Common myeloid progenitor, CD34-positive (primary cell): ENCODE results near the gene SEMA5A.

Experiments
- CTCF ChIA-PET: fragments of 350-600 bp; sonication (Branson Sonifier 250); formaldehyde crosslinking; loops from one replicate; lab custom pipeline; 2021; ENCODE audit warnings: antibody characterized with exemption; lab: Charles Lee
- POLR2A ChIA-PET: fragments of 350-600 bp; sonication (Branson Sonifier 250); formaldehyde crosslinking; loops from one replicate; lab custom pipeline; 2021; ENCODE audit warnings: antibody characterized with exemption; lab: Charles Lee
- DNase-seq, 3 donors: peaks; one replicate each; pipeline versions ENCODE4 v3.0.0 to v3.0.0-alpha.2; 2013
- H3K27ac ChIP-seq, 2 experiments: 1 replicate in 1 of 2; 2 replicates in 1 of 2; pipeline ENCODE4 v1.7.0; 2013; ENCODE audit warnings: inconsistent platforms in 2 of 2, low read length in 2 of 2, mild to moderate bottlenecking in 2 of 2, low read depth in 1 of 2, moderate library complexity in 1 of 2; ENCODE audit not compliant: severe bottlenecking in 2 of 2, insufficient read depth in 1 of 2, poor library complexity in 1 of 2
- H3K27me3 ChIP-seq, 5 experiments: replicated peaks in 2 of 5; 1 replicate in 3 of 5; 2 replicates in 2 of 5; pipeline versions ENCODE4 v1.6.1 to v1.7.0; 2013; ENCODE audit warnings: low read length in 4 of 5, mild to moderate bottlenecking in 2 of 5, moderate library complexity in 2 of 5, inconsistent platforms in 1 of 5; ENCODE audit not compliant: insufficient read depth in 5 of 5, control insufficient read depth in 4 of 5
- H3K36me3 ChIP-seq, 4 experiments: 1 replicate in 2 of 4; 2 replicates in 2 of 4; pipeline versions ENCODE4 v1.6.1 to v1.7.0; 2013; ENCODE audit warnings: low read length in 3 of 4, control low read depth in 1 of 4, mild to moderate bottlenecking in 1 of 4; ENCODE audit not compliant: control insufficient read depth in 4 of 4, insufficient read depth in 4 of 4
- H3K4me1 ChIP-seq, 4 experiments: 1 replicate in 3 of 4; 2 replicates in 1 of 4; pipeline versions ENCODE4 v1.6.1 to v1.7.1; 2013; ENCODE audit warnings: low read length in 3 of 4, mild to moderate bottlenecking in 3 of 4, control low read depth in 1 of 4, inconsistent platforms in 1 of 4, moderate library complexity in 1 of 4; ENCODE audit not compliant: control insufficient read depth in 4 of 4, insufficient read depth in 4 of 4; ENCODE audit errors: control extremely low read depth in 1 of 4
- H3K4me3 ChIP-seq, 7 experiments: 1 replicate in 4 of 7; 2 replicates in 3 of 7; pipeline versions ENCODE4 v1.5.1 to v1.7.0; 2013; ENCODE audit warnings: mild to moderate bottlenecking in 7 of 7, low read length in 6 of 7, moderate library complexity in 6 of 7, inconsistent platforms in 2 of 7, low read depth in 2 of 7, control low read depth in 1 of 7; ENCODE audit not compliant: insufficient read depth in 4 of 7, control insufficient read depth in 1 of 7; ENCODE audit errors: extremely low read depth in 1 of 7
- H3K9me3 ChIP-seq, 5 experiments: 1 replicate in 4 of 5; 2 replicates in 1 of 5; pipeline versions ENCODE4 v1.6.1 to v1.7.1; 2013; ENCODE audit warnings: low read length in 4 of 5, mild to moderate bottlenecking in 2 of 5, inconsistent platforms in 1 of 5, low read depth in 1 of 5, moderate library complexity in 1 of 5; ENCODE audit not compliant: control insufficient read depth in 4 of 5, insufficient read depth in 2 of 5; ENCODE audit errors: control extremely low read depth in 1 of 5
- WGBS: methylation state at CpG from one replicate; pipeline ENCODE4 v1.1.5; 2013; ENCODE audit not compliant: insufficient coverage; 5-methylcytosine and 5-hydroxymethylcytosine counted together

The SEMA5A gene

GRCh38 chr5:9479361-9479760 is 66.5 kb downstream of the SEMA5A start:
- H3K36me3 ChIP-seq = no peaks in the 10 kb centered on the region
- H3K4me3 ChIP-seq = no peak overlapping the region
- H3K27ac ChIP-seq = no peak overlapping the region
- POLR2A ChIA-PET = no interaction called here
- H3K9me3 ChIP-seq = peaks cover 0 to 19% (median 4%) of the 10 kb centered on the region in 5 experiments
- no peaks in the 10 kb centered on the region for H3K27me3 ChIP-seq
- 96% methylated on average over 5 of the region's 7 CpGs for WGBS
- CTCF ChIA-PET = no interaction called here
- no peak for DNase-seq
- H3K4me1 ChIP-seq = no peaks in the 10 kb centered on the region

DNA sequence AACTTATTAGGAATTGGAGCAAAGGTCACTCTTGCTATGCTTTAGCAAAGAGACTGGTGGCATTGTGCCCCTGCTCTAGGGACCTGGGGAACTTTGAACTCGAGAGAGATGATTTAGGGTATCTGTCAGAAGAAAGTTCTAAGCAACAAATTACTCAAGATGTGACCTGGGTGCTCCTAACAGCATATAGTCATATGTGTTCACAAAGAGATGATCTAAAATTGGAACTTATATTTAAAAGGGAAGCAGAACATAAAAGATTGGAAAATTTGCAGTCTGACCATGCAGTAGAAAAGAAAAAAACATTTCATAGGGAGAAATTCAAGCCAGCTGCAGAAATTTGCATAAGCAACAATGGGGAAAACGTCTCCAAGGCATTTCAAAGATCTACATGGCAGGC is 68.3 kb downstream of the SEMA5A start:
- 84% methylated on average over 2 of the region's 2 CpGs for WGBS
- peaks cover 0 to 19% (median 4%) of the 10 kb centered on the region in 5 experiments for H3K9me3 ChIP-seq
- H3K27ac ChIP-seq = no peak overlapping the region
- H3K4me3 ChIP-seq = no peak overlapping the region
- H3K36me3 ChIP-seq = no peaks in the 10 kb centered on the region
- CTCF ChIA-PET = no interaction called here
- H3K4me1 ChIP-seq = no peaks in the 10 kb centered on the region
- H3K27me3 ChIP-seq = no peaks in the 10 kb centered on the region
- POLR2A ChIA-PET = no interaction called here
- no peak for DNase-seq

DNA sequence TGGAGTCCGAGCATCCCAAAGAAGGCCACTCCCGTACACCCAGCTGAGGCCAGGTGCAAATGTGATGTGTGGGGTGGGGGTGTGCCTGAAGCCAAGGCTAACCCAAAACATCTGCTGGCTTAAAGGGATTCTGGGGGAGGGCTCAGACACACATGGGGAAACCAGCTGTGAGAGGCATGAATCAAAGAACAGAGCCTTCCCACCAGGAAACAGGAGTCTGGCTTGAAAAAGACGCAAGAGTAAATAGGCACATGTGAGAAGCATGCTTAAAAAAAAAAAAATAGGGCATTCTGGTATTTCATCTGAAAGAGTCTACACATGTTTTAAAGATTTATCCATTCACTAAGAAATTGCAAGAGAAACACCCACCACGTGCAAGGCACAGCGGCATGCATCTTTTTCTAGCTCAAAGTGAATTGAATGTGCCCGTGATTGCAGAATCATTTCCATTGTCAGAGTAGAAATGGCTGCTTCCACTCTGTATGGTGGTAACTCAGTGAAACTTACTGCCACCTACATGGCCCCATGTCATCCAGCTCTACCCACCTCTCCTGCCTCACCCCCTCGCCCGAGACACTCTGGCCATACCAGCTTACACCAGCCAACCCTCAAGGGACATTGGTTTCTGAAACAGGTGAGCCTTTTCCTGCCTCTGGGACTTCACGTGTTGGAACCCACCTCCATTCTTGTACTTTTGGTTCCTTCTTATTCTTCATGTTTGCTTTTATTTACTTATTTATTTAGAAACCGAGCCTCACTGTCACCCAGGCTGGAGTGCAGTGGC is 71.5 kb downstream of the SEMA5A start:
- H3K27ac ChIP-seq = no peak overlapping the region
- H3K27me3 ChIP-seq = peaks cover 0 to 5% (median 0%) of the 10 kb centered on the region in 5 experiments
- H3K36me3 ChIP-seq = no peaks in the 10 kb centered on the region
- H3K4me3 ChIP-seq = no peak overlapping the region
- no peak for DNase-seq
- POLR2A ChIA-PET = no interaction called here
- WGBS = 80% methylated on average over 7 of the region's 10 CpGs
- H3K9me3 ChIP-seq = peaks cover 0 to 14% (median 4%) of the 10 kb centered on the region in 5 experiments
- H3K4me1 ChIP-seq = no peaks in the 10 kb centered on the region
- CTCF ChIA-PET = no interaction called here

DNA sequence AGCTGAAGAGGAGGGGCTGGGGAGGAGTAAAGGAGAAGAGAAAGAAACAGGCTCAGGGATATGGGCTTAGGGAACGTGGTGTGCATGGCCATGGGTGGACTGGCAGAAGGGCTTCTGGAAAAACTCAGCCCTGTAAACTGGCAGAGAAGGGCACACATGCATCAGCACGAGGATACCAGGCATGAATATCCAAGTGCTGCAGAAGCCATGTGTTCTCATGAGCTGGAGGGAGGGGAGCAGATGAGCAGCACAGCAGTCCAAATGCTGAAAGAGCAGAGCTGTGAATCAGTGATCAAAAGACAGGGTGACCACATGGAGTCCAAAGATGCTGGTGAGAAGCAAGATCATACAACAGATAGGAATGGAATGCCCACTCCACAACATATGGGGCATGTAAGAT is 72.3 kb downstream of the SEMA5A start:
- H3K4me3 ChIP-seq = no peak overlapping the region
- DNase-seq = no peak
- peaks cover 0 to 5% (median 0%) of the 10 kb centered on the region in 5 experiments for H3K27me3 ChIP-seq
- CTCF ChIA-PET = no interaction called here
- no peaks in the 10 kb centered on the region for H3K4me1 ChIP-seq
- peaks cover 0 to 14% (median 4%) of the 10 kb centered on the region in 5 experiments for H3K9me3 ChIP-seq
- POLR2A ChIA-PET = no interaction called here
- WGBS = 92% methylated on average over 2 of the region's 2 CpGs
- no peak overlapping the region for H3K27ac ChIP-seq
- H3K36me3 ChIP-seq = no peaks in the 10 kb centered on the region

DNA sequence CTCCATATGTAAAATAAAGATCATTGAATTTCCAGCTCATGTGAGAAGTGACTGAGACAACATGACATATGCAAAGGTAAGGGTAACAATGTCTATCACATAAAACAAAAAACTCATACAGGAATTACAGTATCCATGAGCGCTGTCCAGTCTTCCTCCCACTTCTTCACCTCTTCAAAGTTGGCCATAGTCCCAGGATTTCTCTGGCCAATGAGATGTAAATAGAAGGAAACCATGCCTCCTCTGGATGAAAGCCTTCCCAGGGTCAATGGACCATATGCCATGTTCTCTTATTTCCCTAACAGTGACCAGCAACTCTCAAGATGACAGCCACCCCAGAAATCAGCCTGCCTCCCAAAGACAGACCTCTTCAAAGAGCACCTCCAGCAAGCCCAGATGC is 75.5 kb downstream of the SEMA5A start:
- POLR2A ChIA-PET = no interaction called here
- CTCF ChIA-PET = no interaction called here
- WGBS = 100% methylated on average over 1 of the region's 1 CpG

GRCh38 chr5:9468060-9468388 is 77.9 kb downstream of the SEMA5A start:
- CTCF ChIA-PET = no interaction called here
- no peak for DNase-seq
- Histone ChIP-seq H3K36me3 (no peaks in the 10 kb centered on the region), H3K4me1 (no peaks in the 10 kb centered on the region), H3K4me3 (no peak overlapping the region), H3K27me3 (peaks cover 0 to 5% (median 0%) of the 10 kb centered on the region in 5 experiments), H3K27ac (no peak overlapping the region), H3K9me3 (no peaks in the 10 kb centered on the region)
- 83% methylated on average over 2 of the region's 4 CpGs for WGBS
- POLR2A ChIA-PET = no interaction called here

More for the DNA sequence above, 75.5 kb downstream of the SEMA5A start:
- Histone ChIP-seq H3K4me1 (no peaks in the 10 kb centered on the region), H3K4me3 (no peak overlapping the region), H3K9me3 (no peaks in the 10 kb centered on the region), H3K36me3 (no peaks in the 10 kb centered on the region), H3K27me3 (peaks cover 0 to 5% (median 0%) of the 10 kb centered on the region in 5 experiments), H3K27ac (no peak overlapping the region)
- DNase-seq = no peak

- no peaks in the 10 kb centered on the region for H3K36me3 ChIP-seq
- H3K27me3 ChIP-seq = peaks cover 0 to 5% (median 0%) of the 10 kb centered on the region in 5 experiments
- POLR2A ChIA-PET = no interaction called here
- no peak overlapping the region for H3K4me3 ChIP-seq
- CTCF ChIA-PET = no interaction called here
- no peak for DNase-seq
- H3K27ac ChIP-seq = no peak overlapping the region
- H3K9me3 ChIP-seq = no peaks in the 10 kb centered on the region
- no peaks in the 10 kb centered on the region for H3K4me1 ChIP-seq
- WGBS = 97% methylated on average over 10 of the region's 13 CpGs
These were observed 78.4 kb downstream of the SEMA5A start for GRCh38 chr5:9467199-9468059.
